ENCODE results near the gene ZNF324. TPM values are rescaled to one million over a fixed set of nuclear protein-coding genes. Genes with fewer than 3 reads are reported as not detected.

ZNF324 gene
- total and polyA plus RNA-seq, 4 donors: 2.3 to 8.4 (median 5.5) TPM

- no peak overlapping the region for H3K27ac ChIP-seq (ENCODE audit: low read depth in 1 of 2, low read length in 2 of 2)
- no peaks in the 10 kb centered on the region for H3K9me3 ChIP-seq (ENCODE audit: control insufficient read depth in 4 of 4, low read length in 3 of 4)
- H3K4me1 ChIP-seq (ENCODE audit: control insufficient read depth in 4 of 4, insufficient read depth in 4 of 4, low read length in 3 of 4): peaks cover 16 to 76% (median 48%) of the 10 kb centered on the region in 4 donors
- H3K9ac ChIP-seq (ENCODE audit: low read depth in 1 of 2, low read length in 2 of 2): no peak overlapping the region
- TF ChIP-seq FOXA1 (IDR thresholded peaks at IDR 0.05) (no peak), ATF3 (IDR thresholded peaks at IDR 0.05) (no peak), TAF1 (conservative IDR thresholded peaks at IDR 0.05) (no peak), FOXA2 (IDR thresholded peaks at IDR 0.05) (no peak), RXRA (IDR thresholded peaks at IDR 0.05) (no peak), MAX (IDR thresholded peaks at IDR 0.05) (no peak), SP1 (IDR thresholded peaks at IDR 0.05) (no peak), REST (IDR thresholded peaks at IDR 0.05) (no peak), YY1 (IDR thresholded peaks at IDR 0.05) (no peak), ZBTB33 (IDR thresholded peaks at IDR 0.05) (no peak), HNF4A (conservative IDR thresholded peaks at IDR 0.05) (no peak), NR2F2 (IDR thresholded peaks at IDR 0.05) (no peak)
- TF ChIP-seq, protein P1, sequence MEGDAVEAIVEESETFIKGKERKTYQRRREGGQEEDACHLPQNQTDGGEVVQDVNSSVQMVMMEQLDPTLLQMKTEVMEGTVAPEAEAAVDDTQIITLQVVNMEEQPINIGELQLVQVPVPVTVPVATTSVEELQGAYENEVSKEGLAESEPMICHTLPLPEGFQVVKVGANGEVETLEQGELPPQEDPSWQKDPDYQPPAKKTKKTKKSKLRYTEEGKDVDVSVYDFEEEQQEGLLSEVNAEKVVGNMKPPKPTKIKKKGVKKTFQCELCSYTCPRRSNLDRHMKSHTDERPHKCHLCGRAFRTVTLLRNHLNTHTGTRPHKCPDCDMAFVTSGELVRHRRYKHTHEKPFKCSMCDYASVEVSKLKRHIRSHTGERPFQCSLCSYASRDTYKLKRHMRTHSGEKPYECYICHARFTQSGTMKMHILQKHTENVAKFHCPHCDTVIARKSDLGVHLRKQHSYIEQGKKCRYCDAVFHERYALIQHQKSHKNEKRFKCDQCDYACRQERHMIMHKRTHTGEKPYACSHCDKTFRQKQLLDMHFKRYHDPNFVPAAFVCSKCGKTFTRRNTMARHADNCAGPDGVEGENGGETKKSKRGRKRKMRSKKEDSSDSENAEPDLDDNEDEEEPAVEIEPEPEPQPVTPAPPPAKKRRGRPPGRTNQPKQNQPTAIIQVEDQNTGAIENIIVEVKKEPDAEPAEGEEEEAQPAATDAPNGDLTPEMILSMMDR (IDR thresholded peaks at IDR 0.05; ENCODE audit: low read depth, low read length, missing input control): no peak
- peaks cover 0 to 9% (median 3%) of the 10 kb centered on the region in 4 donors for H3K36me3 ChIP-seq (ENCODE audit: control insufficient read depth in 4 of 4, insufficient read depth in 3 of 4, low read depth in 1 of 4, low read length in 3 of 4)
- H3K27me3 ChIP-seq (ENCODE audit: control insufficient read depth in 4 of 4, insufficient read depth in 4 of 4, low read length in 3 of 4): no peaks in the 10 kb centered on the region
- DNase-seq (ENCODE audit: low spot score): no peak
- no peak overlapping the region for H3K4me3 ChIP-seq (ENCODE audit: low read depth in 1 of 3, low read length in 3 of 3)
- 88% methylated on average over 2 of the region's 2 CpGs for WGBS
Measured at GRCh38 chr19:58515259-58515658, 48.4 kb downstream of the ZNF324 start.

DNA sequence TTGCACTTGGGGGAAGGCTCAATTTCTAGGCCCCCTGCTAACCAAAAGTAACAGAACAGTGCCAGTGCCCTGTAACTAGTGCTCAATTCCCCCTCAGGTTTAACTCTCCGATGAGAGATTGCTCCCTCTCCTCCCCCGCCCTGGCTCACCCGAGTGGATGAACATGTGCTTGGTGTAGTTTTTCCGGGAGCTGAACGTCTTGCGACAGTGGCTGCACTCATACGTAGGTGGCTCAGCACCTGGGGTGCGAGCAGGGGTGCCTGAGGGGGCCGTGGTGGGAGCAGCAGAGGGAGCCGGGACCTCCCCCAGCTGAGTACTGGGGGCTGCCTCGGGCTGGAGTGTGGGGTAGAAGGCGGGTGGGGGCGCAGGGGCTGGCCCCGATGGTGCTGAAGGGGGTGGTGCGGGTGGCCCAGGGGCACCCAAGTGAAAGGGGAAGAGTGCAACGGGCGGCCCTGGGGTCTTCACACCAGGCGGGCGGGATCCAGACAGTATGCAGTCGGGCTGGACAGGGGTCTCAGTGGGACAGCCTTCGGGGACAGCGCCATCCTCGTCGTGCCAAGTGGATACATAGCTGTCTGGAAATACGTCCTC, 49.5 kb downstream of the ZNF324 start:
- no peak overlapping the region for H3K27ac ChIP-seq (ENCODE audit: low read depth in 1 of 2, low read length in 2 of 2)
- peaks cover 0 to 9% (median 3%) of the 10 kb centered on the region in 4 donors for H3K36me3 ChIP-seq (ENCODE audit: control insufficient read depth in 4 of 4, insufficient read depth in 3 of 4, low read depth in 1 of 4, low read length in 3 of 4)
- no peaks in the 10 kb centered on the region for H3K9me3 ChIP-seq (ENCODE audit: control insufficient read depth in 4 of 4, low read length in 3 of 4)
- no peak for DNase-seq (ENCODE audit: low spot score)
- peaks cover 16 to 70% (median 48%) of the 10 kb centered on the region in 4 donors for H3K4me1 ChIP-seq (ENCODE audit: control insufficient read depth in 4 of 4, insufficient read depth in 4 of 4, low read length in 3 of 4)
- WGBS: 88% methylated on average over 25 of the region's 25 CpGs
- H3K4me3 ChIP-seq (ENCODE audit: low read depth in 1 of 3, low read length in 3 of 3): no peak overlapping the region
- H3K9ac ChIP-seq (ENCODE audit: low read depth in 1 of 2, low read length in 2 of 2): no peak overlapping the region
- TF ChIP-seq FOXA1 (IDR thresholded peaks at IDR 0.05) (no peak), ZBTB33 (IDR thresholded peaks at IDR 0.05) (no peak), FOXA2 (IDR thresholded peaks at IDR 0.05) (no peak), RXRA (IDR thresholded peaks at IDR 0.05) (no peak), NR2F2 (IDR thresholded peaks at IDR 0.05) (no peak), MAX (IDR thresholded peaks at IDR 0.05) (no peak), EGR1 (IDR thresholded peaks at IDR 0.05; ENCODE audit: low read depth in 2 of 2) (no peak), HNF4A (conservative IDR thresholded peaks at IDR 0.05) (no peak)
- no peaks in the 10 kb centered on the region for H3K27me3 ChIP-seq (ENCODE audit: control insufficient read depth in 4 of 4, insufficient read depth in 4 of 4, low read length in 3 of 4)

Measured in liver (tissue), 9 donors.